H9 (cell line): ENCODE data around the gene FRAS1. TPM values are rescaled to one million over a fixed set of nuclear protein-coding genes. Genes with fewer than 3 reads are reported as not detected.
"Not testable (repeated sequence)": the region's sequence is repeated elsewhere in the genome, so short reads cannot be mapped to it uniquely, and the experiment has no call there.

Source experiments
- DNase-seq: peaks from one replicate; pipeline ENCODE4 v3.0.0-alpha.2; 2017
- H2AFZ ChIP-seq: one replicate; pipeline ENCODE4 v1.6.1; 2013; ENCODE audit warnings: mild to moderate bottlenecking, low read length, control low read depth, moderate library complexity
- H2AK5ac ChIP-seq: 2 replicates; pipeline ENCODE4 v1.6.1; 2013; ENCODE audit warnings: low read length, control low read depth, mixed read lengths; ENCODE audit not compliant: insufficient read length
- H2BK120ac ChIP-seq: one replicate; pipeline ENCODE4 v1.6.1; 2013; ENCODE audit warnings: low read depth, mild to moderate bottlenecking, low read length, control low read depth, inconsistent platforms; ENCODE audit not compliant: poor library complexity, severe bottlenecking
- H2BK12ac ChIP-seq: 2 replicates; pipeline ENCODE4 v1.6.1; 2013; ENCODE audit warnings: low read length, control low read depth, mixed read lengths, low read depth; ENCODE audit not compliant: insufficient read length
- H2BK15ac ChIP-seq: 2 replicates; pipeline ENCODE4 v1.6.1; 2013; ENCODE audit warnings: low read depth, low read length, control low read depth
- H2BK20ac ChIP-seq: one replicate; pipeline ENCODE4 v1.6.1; 2013; ENCODE audit warnings: low read depth, mild to moderate bottlenecking, low read length, control low read depth, inconsistent platforms; ENCODE audit not compliant: poor library complexity, severe bottlenecking
- H2BK5ac ChIP-seq: 2 replicates; pipeline ENCODE4 v1.6.1; 2013; ENCODE audit warnings: low read length, control low read depth, mixed read lengths; ENCODE audit not compliant: insufficient read length
- H3K14ac ChIP-seq: 2 replicates; pipeline ENCODE4 v1.6.1; 2013; ENCODE audit warnings: low read length, control low read depth; ENCODE audit not compliant: insufficient read depth
- H3K18ac ChIP-seq: 2 replicates; pipeline ENCODE4 v1.6.1; 2013; ENCODE audit warnings: low read depth, mild to moderate bottlenecking, mixed read lengths, low read length, control low read depth; ENCODE audit not compliant: insufficient read length
- H3K23ac ChIP-seq: 2 replicates; pipeline ENCODE4 v1.6.1; 2013; ENCODE audit warnings: low read length, control low read depth, mixed read lengths, low read depth; ENCODE audit not compliant: insufficient read length
- H3K23me2 ChIP-seq: 2 replicates; pipeline ENCODE4 v1.6.1; 2013; ENCODE audit warnings: low read depth, mild to moderate bottlenecking, mixed read lengths, low read length, control low read depth; ENCODE audit not compliant: insufficient read length, poor library complexity, severe bottlenecking
- H3K27ac ChIP-seq: 2 replicates; pipeline ENCODE4 v1.5.1; 2013; ENCODE audit warnings: low read length, control low read depth, mixed read lengths, low read depth; ENCODE audit not compliant: insufficient read length
- H3K27me3 ChIP-seq: 2 replicates; pipeline ENCODE4 v1.6.1; 2013; ENCODE audit warnings: low read length, control low read depth, inconsistent platforms; ENCODE audit not compliant: insufficient read depth
- H3K4ac ChIP-seq: 2 replicates; pipeline ENCODE4 v1.6.1; 2013; ENCODE audit warnings: low read depth, mild to moderate bottlenecking, control low read depth, inconsistent platforms, low read length, moderate library complexity
- H3K4me1 ChIP-seq: 2 replicates; pipeline ENCODE4 v1.6.1; 2013; ENCODE audit warnings: low read length, control low read depth, inconsistent platforms; ENCODE audit not compliant: insufficient read depth
- H3K4me2 ChIP-seq: 2 replicates; pipeline ENCODE4 v1.6.1; 2013; ENCODE audit warnings: low read length, control low read depth, mixed read lengths; ENCODE audit not compliant: insufficient read length, insufficient read depth
- H3K56ac ChIP-seq: 2 replicates; pipeline ENCODE4 v1.6.1; 2013; ENCODE audit warnings: low read depth, mild to moderate bottlenecking, mixed read lengths, low read length, control low read depth; ENCODE audit not compliant: insufficient read length
- H3K79me1 ChIP-seq: 2 replicates; pipeline ENCODE4 v1.6.1; 2013; ENCODE audit warnings: low read depth, mild to moderate bottlenecking, moderate library complexity, low read length, control low read depth, inconsistent platforms; ENCODE audit not compliant: insufficient read depth, poor library complexity, severe bottlenecking
- H3K79me2 ChIP-seq: 2 replicates; pipeline ENCODE4 v1.6.1; 2013; ENCODE audit warnings: low read length, control low read depth, inconsistent platforms; ENCODE audit not compliant: insufficient read depth
- H3K9ac ChIP-seq: 2 replicates; pipeline ENCODE4 v1.6.1; 2013; ENCODE audit warnings: low read length, control low read depth, mixed read lengths; ENCODE audit not compliant: insufficient read length; ENCODE audit errors: extremely low read depth
- H3K9me3 ChIP-seq: one replicate; pipeline ENCODE4 v1.6.1; 2013; ENCODE audit warnings: low read depth, low read length, inconsistent platforms; ENCODE audit not compliant: control insufficient read depth
- H3T11ph ChIP-seq: one replicate; pipeline ENCODE4 v1.6.1; 2013; ENCODE audit warnings: mild to moderate bottlenecking, low read length, control low read depth, inconsistent platforms
- H4K20me1 ChIP-seq: one replicate; pipeline ENCODE4 v1.6.1; 2013; ENCODE audit not compliant: control insufficient read depth, insufficient read length, insufficient read depth
- H4K5ac ChIP-seq: 2 replicates; pipeline ENCODE4 v1.6.1; 2013; ENCODE audit warnings: low read depth, mild to moderate bottlenecking, mixed read lengths, low read length, control low read depth; ENCODE audit not compliant: insufficient read length
- H4K8ac ChIP-seq: replicated peaks from 2 replicates; pipeline ENCODE4 v1.6.1; 2013; ENCODE audit warnings: low read length, control low read depth, mixed read lengths, low read depth; ENCODE audit not compliant: insufficient read length
- H4K91ac ChIP-seq: 2 replicates; pipeline ENCODE4 v1.6.1; 2013; ENCODE audit warnings: low read depth, mild to moderate bottlenecking, moderate library complexity, mixed read lengths, low read length, control low read depth; ENCODE audit not compliant: insufficient read length
- H3K27ac Mint-ChIP-seq, 3 experiments: 2 replicates in 2 of 3; 3 replicates in 1 of 3; pipeline ENCODE4 v1.8.0; 2020 to 2021; ENCODE audit warnings: mixed read lengths in 3 of 3, mild to moderate bottlenecking in 1 of 3, moderate library complexity in 1 of 3
- H3K27me3 Mint-ChIP-seq: 2 replicates; pipeline ENCODE4 v1.8.0; 2021; ENCODE audit warnings: low read depth, mild to moderate bottlenecking, moderate library complexity, mixed read lengths
- H3K36me3 Mint-ChIP-seq, 3 experiments: 2 replicates in 2 of 3; 3 replicates in 1 of 3; pipeline ENCODE4 v1.8.0; 2020 to 2021; ENCODE audit warnings: low read depth in 3 of 3, mixed read lengths in 3 of 3; ENCODE audit not compliant: insufficient read depth in 1 of 3
- H3K4me1 Mint-ChIP-seq, 2 experiments: 2 replicates each; pipeline ENCODE4 v1.8.0; 2020; ENCODE audit warnings: mixed read lengths in 2 of 2
- H3K4me3 Mint-ChIP-seq, 2 experiments: 2 replicates in 1 of 2; 3 replicates in 1 of 2; pipeline ENCODE4 v1.8.0; 2020 to 2021; ENCODE audit warnings: mild to moderate bottlenecking in 2 of 2, mixed read lengths in 2 of 2, moderate library complexity in 1 of 2
- H3K9me3 Mint-ChIP-seq, 2 experiments: 2 replicates in 1 of 2; 3 replicates in 1 of 2; pipeline ENCODE4 v1.8.0; 2020; ENCODE audit warnings: mild to moderate bottlenecking in 2 of 2, mixed read lengths in 2 of 2, moderate library complexity in 1 of 2
- CTCF ChIP-seq: fragments of 200-600 bp; sonication (generic); conservative IDR thresholded peaks from 3 replicates; pipeline ENCODE4 v1.8.0; 2021; ENCODE audit warnings: antibody characterized with exemption, mild to moderate bottlenecking
- WGBS: extraction: QIAGEN DNeasy Blood & Tissue Kit; methylation state at CpG from one replicate; pipeline ENCODE4 v1.1.7; 2013; ENCODE audit warnings: missing lambda C conversion rate, low lambda C conversion rate, mixed read lengths; ENCODE audit not compliant: insufficient read length; ENCODE audit errors: extremely low coverage; 5-methylcytosine and 5-hydroxymethylcytosine counted together
- total RNA-seq: library from RNA; stranded (reverse); gene quantifications from 2 replicates; pipeline ENCODE4 v1.2.1, GENCODE V29; 2021

FRAS1 gene
- total RNA-seq, 1 experiment from 2014 or later: 58.5 TPM

- TF ChIP-seq CTCF: no peak
- Histone ChIP-seq H3K23ac (no peak overlapping the region), H2BK120ac (no peak overlapping the region), H3K4me2 (no peak overlapping the region), H4K91ac (no peak overlapping the region), H3K4ac (no peak overlapping the region), H2AFZ (no peak overlapping the region), H3T11ph (no peak overlapping the region), H2BK12ac (no peak overlapping the region), H3K14ac (no peak overlapping the region), H2BK20ac (no peak overlapping the region), H3K27ac (no peak overlapping the region), H3K9me3 (no peaks in the 10 kb centered on the region), H3K79me2 (no peaks in the 10 kb centered on the region), H4K20me1 (no peaks in the 10 kb centered on the region), H2BK15ac (no peak overlapping the region), H3K56ac (no peak overlapping the region), H3K9ac (no peak overlapping the region), H3K27me3 (no peaks in the 10 kb centered on the region), H3K4me1 (no peaks in the 10 kb centered on the region), H2AK5ac (no peak overlapping the region), H4K8ac (no peak overlapping the region), H3K79me1 (no peaks in the 10 kb centered on the region), H4K5ac (no peak overlapping the region), H2BK5ac (no peak overlapping the region), H3K23me2 (no peaks in the 10 kb centered on the region), H3K18ac (no peak overlapping the region)
- WGBS: no CpG with 5 or more reads among the region's 2 CpGs
- Mint-ChIP-seq H3K27me3 (no peaks in the 10 kb centered on the region), H3K4me3 (no peak overlapping the region), H3K9me3 (peaks cover 20 to 21% of the 10 kb centered on the region in 2 experiments; a peak in 4 of 5 replicates), H3K4me1 (peaks cover 5 to 9% of the 10 kb centered on the region in 2 experiments), H3K36me3 (peaks cover 81 to 88% (median 87%) of the 10 kb centered on the region in 3 experiments), H3K27ac (peak overlapping the region in 2 of 3 experiments; percentile 78 to 91; a peak in 4 of 7 replicates)
- DNase-seq: no peak
Observed at GRCh38 chr4:78268597-78268996, 211.5 kb downstream of the FRAS1 start.

GRCh38 chr4:78275450-78275849 is 218.3 kb downstream of the FRAS1 start:
- not testable (repeated sequence) for H3K56ac ChIP-seq, DNase-seq, H3K79me1 ChIP-seq, H2BK5ac ChIP-seq, H3K14ac ChIP-seq, H3K23me2 ChIP-seq, H3K4me3 Mint-ChIP-seq, H3K27ac Mint-ChIP-seq, H2AFZ ChIP-seq, H2BK12ac ChIP-seq, H4K8ac ChIP-seq, H3T11ph ChIP-seq, H2BK120ac ChIP-seq, H2BK15ac ChIP-seq, H4K20me1 ChIP-seq, H3K18ac ChIP-seq, H3K79me2 ChIP-seq, H3K9me3 ChIP-seq, H2BK20ac ChIP-seq, H3K27me3 Mint-ChIP-seq, H2AK5ac ChIP-seq, H3K9ac ChIP-seq, H3K23ac ChIP-seq, H3K4me1 ChIP-seq, H3K4me1 Mint-ChIP-seq, H3K27me3 ChIP-seq, H3K4me2 ChIP-seq, H4K91ac ChIP-seq, H4K5ac ChIP-seq, H3K27ac ChIP-seq, H3K4ac ChIP-seq
- Mint-ChIP-seq H3K9me3 (peaks cover 41 to 43% of the 10 kb centered on the region in 2 experiments), H3K36me3 (peaks cover 78 to 91% (median 89%) of the 10 kb centered on the region in 3 experiments)
- WGBS: no CpG with 5 or more reads among the region's 4 CpGs
